NB4 (cell line): ENCODE data around the gene CDK11A.
"Not testable (repeated sequence)": the region's sequence is repeated elsewhere in the genome, so short reads cannot be mapped to it uniquely, and the experiment has no call there.

ENCODE experiments used
- CTCF ChIP-seq: IDR thresholded peaks from one replicate; pipeline ENCODE4 v1.5.1; 2012; ENCODE audit warnings: low read depth, low read length
- MYC ChIP-seq: IDR thresholded peaks from 2 replicates; pipeline ENCODE4 v1.6.1; 2011; ENCODE audit warnings: low read depth, low read length
- POLR2A ChIP-seq: IDR thresholded peaks from 2 replicates; pipeline ENCODE4 v1.6.1; 2011; ENCODE audit warnings: mild to moderate bottlenecking; ENCODE audit not compliant: insufficient read length; ENCODE audit errors: extremely low read depth

- TF ChIP-seq CTCF, POLR2A, MYC: not testable (repeated sequence)
These were observed 21.8 kb upstream of the CDK11A start for GRCh38 chr1:1745651-1746565.
